GM19238 (cell line): ENCODE data around the gene MYMK.

Experiments used
- DNase-seq: peaks from one replicate; pipeline ENCODE4 v3.0.0; 2011; ENCODE audit warnings: low spot score; ENCODE audit not compliant: insufficient read length

MYMK gene

DNA sequence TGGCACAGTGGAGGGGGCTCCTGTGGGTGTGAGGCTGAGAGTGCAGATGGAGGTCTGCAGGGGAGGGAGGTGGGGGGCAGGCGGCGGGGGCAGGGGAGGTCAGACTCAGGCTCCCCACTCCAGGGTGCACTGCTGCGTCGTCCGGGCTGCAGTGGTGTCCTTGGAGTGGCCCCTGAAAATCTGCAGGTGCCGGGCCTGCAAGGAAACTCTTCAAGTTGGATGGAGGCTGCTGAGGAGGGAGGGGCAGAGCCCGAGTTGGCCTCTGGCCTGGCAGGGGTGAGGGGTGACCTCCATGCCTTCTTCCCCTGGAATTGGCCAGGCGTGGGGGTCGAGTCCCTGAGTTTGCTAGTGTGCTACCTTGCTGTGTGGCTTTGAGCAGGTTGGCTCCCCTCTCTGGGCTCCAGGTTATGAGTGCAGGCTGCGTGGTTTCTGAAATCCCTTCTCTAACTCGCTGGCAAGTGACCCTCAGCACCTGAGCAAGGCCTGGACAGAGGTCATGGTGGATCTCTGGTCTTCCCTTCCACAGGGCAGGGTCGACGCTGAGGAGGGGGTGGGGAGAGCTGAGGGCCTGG, 10.6 kb upstream of the MYMK start:
- no peak for DNase-seq

DNA sequence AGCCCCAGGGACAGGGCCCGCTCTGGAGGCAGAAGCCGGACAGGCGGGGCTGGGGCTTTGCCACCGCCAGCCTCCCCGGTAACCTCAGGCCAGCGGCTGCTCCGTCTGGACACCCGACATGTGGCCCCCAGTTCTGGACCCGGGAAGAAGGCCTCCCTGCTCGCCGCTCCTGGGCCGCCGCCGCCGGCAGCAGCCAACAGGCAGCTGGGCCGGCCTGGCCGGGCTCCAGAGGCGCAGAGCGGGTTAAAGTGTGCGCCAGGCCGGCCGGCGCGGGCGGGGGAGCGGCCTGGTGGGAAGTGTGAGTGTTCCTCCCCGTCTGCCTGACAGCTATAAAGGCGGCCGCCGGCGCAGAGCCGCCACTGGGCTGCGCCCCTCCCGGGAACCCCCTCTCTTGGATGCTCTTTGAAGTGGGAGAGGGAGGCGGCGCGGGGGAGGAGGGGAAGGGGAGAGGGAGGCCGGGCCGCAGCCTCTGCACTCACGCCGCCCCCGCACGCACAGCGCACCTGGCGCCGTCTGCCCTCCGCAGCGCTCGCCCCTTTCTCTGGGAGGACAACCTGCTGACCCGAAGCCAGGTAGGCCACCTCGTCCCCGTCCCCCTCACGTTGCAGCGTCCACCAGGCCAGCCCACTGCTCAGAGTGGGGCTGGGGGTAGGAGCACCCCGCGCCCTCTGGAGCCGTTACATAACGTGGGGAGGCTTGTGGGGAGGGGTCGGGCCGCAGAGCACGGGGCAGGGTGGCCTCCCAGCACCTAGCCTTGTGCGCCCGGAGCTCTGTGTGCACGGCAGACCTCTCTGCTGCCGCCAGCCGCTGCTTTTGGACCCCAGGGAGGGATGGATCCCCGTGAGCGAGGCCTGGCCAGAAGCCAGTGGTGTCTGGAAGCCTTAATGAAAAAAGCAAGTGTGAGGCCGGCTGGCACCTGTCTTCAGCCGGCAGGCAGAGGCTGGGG, 9.9 kb upstream of the MYMK start, which contains the start of gene ADAMTSL2:
TSS of gene ADAMTSL2 (plus strand) at position 359 of the 946 bp plus-strand sequence. CDS start 2,009 bp downstream, outside the sequence.
- DNase-seq: no peak

DNA sequence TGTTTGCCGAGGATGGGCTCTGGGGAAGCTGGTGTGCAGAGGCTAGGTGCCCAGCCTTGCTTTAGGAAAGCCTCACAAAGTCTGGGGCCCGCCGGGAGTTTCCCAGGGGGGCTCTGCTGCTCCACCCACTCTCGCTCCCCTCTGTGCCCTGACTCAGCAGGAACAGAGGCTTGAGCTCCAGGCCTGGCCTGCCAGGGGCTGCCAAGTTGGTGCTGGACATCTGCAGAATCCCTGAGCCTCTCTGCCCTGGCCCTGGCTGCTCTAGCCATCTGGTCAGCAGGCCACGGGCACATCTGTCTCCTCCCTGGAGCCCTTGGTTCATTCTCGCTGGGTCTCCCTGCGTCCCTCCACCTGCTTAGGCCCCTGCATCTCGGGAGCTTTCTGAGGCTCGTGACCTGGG, 9.1 kb upstream of the MYMK start:
- no peak for DNase-seq

DNA sequence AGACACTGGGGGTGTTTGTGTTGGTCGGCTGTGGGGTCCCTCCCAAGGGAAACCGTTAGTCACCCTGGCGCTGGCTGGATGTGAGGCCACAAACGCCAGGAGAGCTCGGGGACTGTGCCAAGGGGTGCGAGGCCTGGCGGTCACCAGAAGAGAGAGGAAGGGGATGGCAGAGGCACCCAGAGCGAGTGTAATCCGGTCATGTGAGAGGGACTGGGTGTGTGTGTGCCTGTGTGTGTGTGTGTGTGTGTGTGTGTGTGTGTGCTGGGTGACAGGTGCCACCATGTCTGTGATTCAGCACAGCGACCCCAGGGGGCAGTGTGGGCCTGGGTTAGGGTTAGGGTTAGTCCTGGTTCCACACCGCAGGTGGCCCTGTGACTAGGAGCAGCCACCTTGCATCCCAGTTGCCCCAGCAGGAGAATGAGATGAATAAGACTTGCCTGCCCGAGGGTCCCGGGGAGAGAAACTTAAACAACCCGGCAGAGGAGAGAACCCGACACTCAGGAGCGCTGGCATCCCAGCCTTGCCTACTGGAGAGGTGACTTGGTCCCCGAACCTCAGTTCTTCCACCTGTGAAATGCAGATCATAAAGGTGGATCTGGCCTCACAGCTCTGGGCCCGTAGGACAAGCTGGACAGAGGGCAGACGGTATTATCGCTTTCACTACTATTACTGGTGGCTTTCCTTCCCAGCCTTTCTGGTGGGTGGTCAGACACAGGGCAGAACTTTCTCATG, 8.3 kb upstream of the MYMK start:
- peak; percentile 44 for DNase-seq

DNA sequence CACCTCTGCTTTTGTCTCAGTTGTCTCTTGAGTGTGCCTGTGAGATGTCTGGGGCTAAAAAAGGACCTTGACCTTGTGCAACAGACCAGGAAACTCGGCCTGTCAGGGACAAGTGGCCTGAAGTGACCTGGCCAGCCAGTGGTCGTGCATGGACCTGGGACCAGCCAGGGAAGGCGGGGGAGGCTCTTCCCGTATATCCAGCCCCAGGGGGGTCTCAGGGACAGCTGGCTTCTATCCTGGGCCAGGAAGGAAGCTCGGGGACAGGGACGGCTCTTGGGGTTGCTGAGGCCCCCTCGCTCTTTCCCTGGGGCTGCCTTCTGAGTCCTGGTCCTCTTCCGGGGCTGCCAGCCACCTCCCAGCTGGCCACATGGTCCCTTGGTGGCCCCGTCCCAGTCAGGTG, 6.5 kb upstream of the MYMK start:
- DNase-seq: no peak

DNA sequence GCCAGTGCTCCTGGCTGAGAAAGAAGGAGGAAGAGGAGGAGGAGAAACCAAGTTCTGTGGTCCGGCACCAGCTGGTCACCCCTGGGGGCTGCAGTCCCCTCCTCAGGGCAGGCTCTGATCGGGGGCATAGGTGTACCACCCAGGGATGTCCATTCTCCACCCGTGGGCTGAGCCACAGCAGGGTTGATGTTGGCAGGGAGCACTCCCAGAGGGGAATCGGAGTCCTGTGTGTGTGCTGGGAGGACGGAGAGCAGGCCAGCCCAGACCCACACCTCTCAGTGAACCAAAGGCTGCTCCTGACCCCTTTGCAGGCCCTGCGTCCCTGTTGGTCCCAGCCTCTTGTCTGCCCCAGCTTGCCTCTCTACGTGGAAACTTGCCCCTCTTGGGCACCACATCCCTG, 5.1 kb upstream of the MYMK start:
- DNase-seq: no peak

DNA sequence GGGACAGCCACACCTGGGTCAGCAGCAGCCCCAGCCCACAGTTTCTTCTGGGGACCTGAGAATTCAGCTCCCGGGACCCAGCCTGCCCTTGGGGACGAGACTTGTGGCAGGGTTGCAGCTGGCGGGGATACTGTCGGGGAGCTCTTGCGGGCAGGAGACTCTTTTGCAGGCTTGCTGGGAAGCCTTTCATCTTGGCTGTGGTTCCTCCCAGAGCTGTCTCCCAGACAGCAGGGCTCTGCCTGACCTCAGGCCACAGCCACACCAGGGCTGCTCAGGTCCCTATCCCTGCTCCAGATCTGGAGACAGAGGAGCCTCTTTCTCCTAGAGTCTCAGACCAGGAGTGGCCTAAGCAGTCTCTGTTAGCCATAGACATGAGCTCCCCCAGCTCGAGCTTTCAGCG, 4.7 kb upstream of the MYMK start:
- no peak for DNase-seq

DNA sequence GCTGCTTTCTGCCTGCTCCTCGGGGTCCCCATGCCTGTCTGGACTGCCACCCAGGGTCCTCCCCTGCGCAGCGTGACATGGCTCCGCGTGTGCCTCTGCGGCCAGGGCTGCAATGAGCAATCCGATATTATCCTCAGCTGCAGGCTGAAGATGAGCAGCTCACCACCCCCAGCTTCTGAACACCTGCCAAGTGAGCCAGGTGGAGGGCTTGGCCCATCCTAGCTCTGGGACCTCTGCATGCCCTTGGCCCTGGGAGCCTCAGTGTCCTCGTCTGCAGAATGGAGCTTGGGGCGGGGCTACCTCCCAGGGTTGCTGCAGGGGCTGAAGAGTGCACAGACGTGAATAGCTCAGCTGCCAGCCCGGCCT, 4.1 kb upstream of the MYMK start:
- no peak for DNase-seq

DNA sequence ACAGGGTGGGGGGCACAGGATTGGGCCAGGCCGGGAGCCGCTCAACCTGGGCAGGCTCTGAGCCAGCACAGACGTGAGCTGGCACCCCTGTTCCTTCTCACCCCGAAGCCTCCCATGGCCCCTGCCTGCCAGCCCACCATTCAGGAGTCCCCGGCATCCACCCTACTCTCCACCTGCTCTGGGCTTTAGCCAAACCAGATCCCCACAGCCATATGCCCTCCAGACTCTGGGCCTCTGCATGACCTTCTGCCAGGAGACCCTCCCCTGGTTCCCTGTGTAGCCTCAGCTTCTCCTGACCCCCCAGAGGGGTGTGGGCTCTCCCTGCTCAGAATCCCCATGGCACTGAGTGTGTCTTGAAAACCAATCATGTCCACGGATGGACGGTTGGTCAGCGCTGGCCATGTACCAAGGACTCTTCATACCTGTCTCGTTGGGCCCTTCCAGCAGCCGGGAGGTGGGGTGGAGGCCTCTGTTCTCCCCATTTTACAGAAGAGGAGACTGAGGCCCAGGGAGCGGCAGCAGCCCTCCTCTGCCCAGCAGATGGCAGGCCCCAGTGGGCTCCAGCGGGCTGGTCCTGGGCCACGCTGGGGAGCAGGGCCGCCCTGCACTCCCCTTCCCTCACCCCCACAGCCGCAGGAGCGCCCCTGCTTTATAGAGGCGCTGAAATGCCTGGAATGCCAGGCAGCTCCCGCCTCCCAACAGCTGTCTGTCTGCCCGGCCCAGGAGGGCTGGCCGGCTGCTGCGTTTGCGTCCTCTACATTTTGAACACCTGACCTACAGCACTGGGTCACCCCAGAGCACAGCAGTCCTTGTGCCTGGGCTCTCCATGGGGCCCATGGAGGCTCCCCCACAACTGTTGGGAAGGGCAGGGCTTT, 3.5 kb upstream of the MYMK start:
- DNase-seq: no peak

DNA sequence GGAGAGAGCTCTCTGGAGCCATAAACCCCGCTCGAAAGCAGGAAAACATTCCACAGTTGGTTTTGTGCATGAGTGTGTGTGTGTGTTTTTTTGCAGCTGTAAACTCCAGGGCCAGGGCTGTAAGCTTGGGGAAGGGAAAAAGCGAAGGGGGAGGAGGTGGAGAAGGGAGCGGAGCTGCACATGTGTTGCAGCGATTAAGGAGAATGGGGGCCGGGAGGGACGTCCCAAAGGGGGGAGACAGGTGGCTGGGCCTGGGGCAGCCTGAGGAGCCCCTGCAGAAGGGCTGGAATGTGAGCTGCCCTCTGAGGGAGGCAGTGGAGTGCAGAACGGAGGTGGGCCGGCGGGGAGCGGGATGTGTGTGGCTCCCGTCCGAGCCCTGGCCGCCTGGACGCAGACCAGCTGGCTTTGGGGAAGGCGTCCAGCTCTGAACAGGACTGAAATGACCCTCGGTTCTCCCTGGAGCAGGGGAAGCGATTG, 2.7 kb upstream of the MYMK start:
- no peak for DNase-seq

DNA sequence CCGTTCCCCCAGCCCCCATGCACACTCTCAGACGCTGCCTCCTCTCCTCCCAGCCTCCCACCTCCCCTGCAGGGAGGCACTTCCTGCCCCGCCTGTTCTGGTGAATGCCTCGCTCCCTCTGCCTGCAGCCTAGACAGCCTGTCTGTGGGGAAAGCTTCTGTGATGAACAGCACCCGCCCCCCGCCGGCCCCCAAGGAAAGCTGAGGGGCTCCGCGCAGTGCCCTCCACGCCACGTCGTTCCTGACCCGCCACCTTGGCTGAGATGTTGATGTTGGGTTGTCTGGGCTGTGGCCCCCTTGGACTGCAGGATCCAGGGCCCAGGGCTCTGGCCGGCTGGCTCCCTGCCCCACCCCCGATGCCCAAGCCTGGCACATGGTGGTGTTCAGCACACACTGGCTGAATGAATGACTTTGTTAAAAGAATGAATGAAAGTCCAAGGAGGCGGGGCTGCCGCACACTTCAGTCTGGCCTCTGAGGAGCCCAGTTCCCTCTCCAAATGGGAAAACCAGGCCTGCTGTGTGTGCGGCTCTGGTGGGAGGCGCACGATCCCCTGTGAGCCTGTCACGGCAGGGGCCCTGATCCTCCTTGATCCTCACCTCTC, 2.1 kb upstream of the MYMK start:
- DNase-seq: no peak

DNA sequence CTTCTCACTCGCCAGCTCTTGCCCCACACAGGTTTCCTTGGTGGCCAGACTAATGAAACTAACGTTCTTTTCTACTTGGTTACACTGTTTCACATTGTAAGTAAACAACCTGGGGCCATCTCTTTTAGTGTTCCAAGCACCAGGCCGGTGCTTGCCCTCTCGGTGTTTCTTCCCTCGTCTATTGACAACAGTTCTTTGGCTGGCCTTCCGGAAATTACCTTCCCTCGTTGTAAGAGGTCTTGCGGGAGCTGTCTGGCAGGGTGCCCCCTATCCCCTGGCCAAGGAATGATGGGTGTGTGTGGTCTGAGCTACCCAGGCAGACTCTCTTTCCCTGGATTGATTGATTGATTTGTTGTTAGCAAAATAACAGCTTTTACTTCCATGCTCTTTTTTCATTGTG, 918 bp upstream of the MYMK start:
- no peak for DNase-seq

DNA sequence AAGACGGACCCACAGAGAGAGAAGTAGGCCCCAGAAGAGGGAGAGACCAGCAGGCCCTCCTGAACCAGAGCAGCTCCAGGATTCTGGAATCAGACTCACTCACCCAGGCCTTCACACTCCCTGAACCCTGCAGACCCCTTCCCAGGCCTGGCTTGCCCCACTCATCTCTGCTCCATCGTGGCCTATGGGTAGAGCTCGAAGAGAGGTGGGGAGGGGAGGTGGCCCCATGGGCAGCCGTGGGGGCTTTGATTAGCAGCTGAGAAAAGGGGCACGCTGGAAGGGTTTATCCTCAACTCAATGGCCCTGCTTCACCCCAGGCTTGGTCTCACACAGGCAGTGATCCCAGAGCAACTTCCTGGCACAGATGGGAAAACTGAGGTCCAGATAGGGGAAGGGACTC, 613 bp downstream of the MYMK start:
- no peak for DNase-seq

DNA sequence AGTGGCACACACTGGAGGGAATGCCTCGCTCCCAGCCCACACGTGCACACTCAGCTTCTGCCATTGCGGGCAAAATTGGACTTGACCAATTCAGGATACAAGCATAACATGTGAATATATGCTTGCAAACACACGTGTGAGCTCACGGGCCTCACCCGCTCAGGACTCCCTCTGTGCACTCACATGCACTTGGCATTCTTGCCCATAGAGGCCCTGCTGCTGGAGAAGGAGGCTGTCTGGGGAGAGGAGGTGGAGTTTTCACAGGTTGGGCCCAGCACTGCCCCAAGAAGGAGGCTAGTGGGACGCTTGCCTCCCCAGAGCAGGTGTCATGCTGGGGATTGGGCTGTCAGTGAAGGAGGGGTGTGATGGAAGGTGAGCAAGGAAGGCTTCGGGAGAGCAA, 1.7 kb downstream of the MYMK start:
- no peak for DNase-seq

DNA sequence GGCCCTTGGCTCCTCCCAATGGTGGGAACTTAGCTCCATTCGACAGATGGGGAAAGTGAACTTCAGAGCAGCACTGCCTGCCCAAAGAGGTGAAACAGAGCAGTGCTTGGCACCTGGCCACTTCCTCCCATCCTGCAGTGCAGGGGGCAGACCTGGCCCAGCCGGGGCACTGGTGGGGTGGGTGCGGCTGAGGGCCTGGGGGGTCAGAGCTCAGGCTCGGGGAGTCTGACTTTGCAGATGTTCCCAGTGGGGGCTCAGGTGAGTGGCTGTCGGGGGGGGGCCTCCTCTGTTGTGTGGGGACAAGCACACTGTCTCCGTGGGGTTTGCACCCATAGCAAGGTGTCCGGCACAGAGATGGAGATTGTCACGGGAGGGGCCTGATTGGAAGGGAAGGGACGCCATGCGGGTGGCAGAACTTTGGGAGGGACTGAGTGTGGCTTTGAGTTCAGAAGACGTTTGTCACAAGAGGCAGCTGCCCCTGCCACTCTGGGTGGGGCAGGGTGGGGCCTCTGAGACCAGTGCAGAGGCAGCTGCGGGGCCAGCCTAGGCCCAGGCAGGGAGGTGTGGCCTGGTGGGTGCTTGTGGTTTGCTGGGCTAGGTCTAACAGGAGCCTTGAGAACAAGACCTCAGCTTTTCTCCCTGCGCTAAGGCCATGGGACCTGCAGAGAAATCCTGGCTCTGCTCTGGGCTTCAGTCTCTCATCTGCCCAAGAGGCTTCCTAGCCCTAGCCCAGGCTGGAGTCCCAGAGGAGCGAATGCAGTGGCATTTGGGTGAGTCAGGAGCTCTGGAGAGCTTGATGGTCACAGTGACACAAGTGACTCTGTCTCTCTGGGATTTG, 2.5 kb downstream of the MYMK start:
- DNase-seq: no peak

DNA sequence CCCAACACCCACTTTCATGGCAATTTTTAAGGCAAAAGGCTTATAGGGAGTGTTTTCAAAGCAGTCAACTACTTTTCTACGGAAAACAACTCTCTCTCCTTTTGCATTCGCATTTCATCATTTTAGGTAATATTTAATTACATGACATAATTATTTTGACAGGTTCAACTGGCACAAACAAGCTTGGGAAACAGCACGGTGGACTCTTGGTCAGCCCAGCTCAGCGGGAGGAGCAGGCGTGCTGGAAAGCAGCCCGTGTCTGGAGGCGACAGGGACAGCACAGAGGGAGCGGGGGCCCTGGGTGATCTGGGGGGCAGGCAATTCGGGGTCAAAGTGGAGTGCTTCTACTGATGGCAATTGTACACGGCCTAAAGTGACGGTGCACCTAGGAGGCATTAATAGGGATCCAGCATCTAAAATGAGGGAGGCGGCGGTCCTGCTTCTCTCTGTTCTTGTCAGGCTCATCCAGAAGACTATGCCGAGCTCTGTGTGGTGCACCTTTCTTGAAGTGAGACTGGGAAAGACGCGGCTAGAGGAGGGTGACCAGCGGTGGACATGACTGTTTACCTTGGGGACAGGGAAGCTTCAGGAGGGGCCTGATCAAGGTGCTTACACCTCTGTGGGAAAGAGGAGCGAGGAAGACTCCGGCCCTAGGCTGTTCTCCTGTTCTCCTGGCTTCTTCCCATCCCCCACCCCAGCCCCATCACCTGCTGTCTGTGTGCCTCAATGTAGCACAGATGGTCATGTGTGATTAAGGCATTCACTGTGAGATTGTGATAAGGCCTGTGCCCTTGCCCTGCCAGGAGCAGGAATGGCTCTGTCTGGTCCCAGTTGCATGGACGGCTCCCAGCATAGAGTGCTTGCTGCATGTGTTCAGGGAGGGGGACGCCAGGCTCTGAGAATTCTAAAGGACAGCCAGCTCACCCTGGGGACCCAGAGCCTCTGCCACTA, 3.4 kb downstream of the MYMK start:
- DNase-seq: no peak

DNA sequence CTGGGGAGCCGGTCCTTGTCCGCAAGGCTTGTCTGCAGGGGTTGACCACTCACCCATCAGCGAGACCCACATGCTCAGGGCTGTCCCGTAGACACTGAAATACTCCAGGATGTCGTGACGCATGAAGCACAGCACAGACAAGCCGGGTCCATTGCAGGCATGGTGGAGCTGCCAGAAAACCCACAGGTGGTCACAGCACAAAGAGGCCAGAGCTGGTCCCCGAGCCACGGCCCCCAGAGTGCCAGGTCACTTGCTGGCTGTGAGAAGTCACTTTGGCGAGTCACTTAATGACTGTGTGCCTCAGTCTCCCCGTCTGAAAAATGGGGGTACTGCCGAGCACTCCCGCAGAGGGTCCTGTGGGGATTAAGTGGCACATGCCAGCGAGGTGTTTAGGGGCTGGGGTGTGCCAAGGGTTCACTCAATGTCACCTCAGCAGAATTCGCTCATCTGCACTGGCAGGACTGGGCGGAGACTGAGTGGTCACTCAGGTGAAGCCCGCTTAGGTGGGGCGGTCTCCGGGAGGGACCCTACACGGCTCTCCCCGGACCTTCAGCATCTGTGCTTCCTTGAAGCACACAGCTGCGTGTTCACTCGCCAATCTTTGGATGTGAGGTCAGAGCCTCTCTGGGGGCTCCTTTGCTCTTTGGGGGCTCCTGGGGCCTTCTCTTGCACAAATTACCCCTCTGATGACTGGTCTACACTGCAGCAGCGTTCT, 4.5 kb downstream of the MYMK start:
- no peak for DNase-seq

DNA sequence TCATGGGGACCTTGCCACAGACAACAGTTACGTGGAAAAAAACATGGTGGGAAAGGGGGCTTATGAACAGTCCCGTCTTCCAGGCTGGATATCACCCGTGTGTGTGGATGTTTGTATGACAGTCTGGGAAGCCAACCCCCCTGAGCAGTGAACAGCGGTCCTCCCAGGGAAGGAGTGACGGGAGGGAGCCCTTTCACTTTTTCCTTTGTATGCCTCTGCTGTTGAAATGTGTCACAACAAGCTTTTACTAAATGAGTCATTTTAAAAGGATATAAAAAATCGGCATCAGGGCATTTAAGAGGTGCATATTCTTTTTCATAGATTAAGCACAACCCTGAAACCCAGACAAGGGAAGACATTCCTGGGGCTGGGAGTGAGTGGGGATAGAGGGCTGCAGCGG, 5.1 kb downstream of the MYMK start:
- no peak for DNase-seq
